TTC549 (cell line): ENCODE data around the gene KLF4.

Experiments used
- FAIRE-seq: peaks from 2 replicates; lab custom pipeline; 2012; peaks lifted over from hg19 to GRCh38; lab: Jason Lieb, UNC

The KLF4 gene

GRCh38 chr9:107447834-107448233, 41.7 kb downstream of the KLF4 start:
- FAIRE-seq: no peak

- no peak for FAIRE-seq
Measured at GRCh38 chr9:107447081-107447480, 42.5 kb downstream of the KLF4 start.

- FAIRE-seq: no peak
Measured at GRCh38 chr9:107446491-107446890, 43.1 kb downstream of the KLF4 start.

GRCh38 chr9:107443786-107444185, 45.8 kb downstream of the KLF4 start:
- no peak for FAIRE-seq

GRCh38 chr9:107439991-107440456, 49.5 kb downstream of the KLF4 start:
- no peak for FAIRE-seq

- FAIRE-seq: no peak
Measured at GRCh38 chr9:107438211-107439031, 51.1 kb downstream of the KLF4 start.

- no peak for FAIRE-seq
Measured at GRCh38 chr9:107437716-107438115, 51.9 kb downstream of the KLF4 start.

- FAIRE-seq: no peak
Measured at GRCh38 chr9:107435415-107435814, 54.2 kb downstream of the KLF4 start.
